H1 (cell line): ENCODE data around the gene VWA2. TPM values are rescaled to one million over a fixed set of nuclear protein-coding genes. Genes with fewer than 3 reads are reported as not detected.

Experiments
- CTCF ChIA-PET: fragments of 300-600 bp; sonication (Branson Sonifier 250); formaldehyde crosslinking; loops from one replicate; lab custom pipeline; 2021; ENCODE audit not compliant: partially characterized antibody; lab: Charles Lee
- POLR2A ChIA-PET: fragments of 300-600 bp; sonication (Branson Sonifier 250); formaldehyde crosslinking; loops from one replicate; lab custom pipeline; 2021; ENCODE audit warnings: inconsistent platforms; ENCODE audit not compliant: partially characterized antibody; lab: Charles Lee
- DNase-seq, 2 experiments: peaks; one replicate each; pipeline versions ENCODE4 v3.0.0 to v3.0.0-alpha.2; 2010 to 2022; ENCODE audit warnings: low spot score in 2 of 2, low read depth in 1 of 2, mixed read lengths in 1 of 2
- FAIRE-seq: peaks from 2 replicates; lab custom pipeline; 2011; peaks lifted over from hg19 to GRCh38; lab: Jason Lieb, UNC
- H2AFZ ChIP-seq: 2 replicates; pipeline ENCODE4 v1.8.1; 2012; ENCODE audit warnings: low read length, inconsistent platforms
- H2AK5ac ChIP-seq: 2 replicates; pipeline ENCODE4 v1.6.1; 2013; ENCODE audit warnings: low read depth, low read length
- H2BK120ac ChIP-seq: replicated peaks from 2 replicates; pipeline ENCODE3; 2013; ENCODE audit warnings: low read depth, low read length, inconsistent platforms
- H2BK12ac ChIP-seq: 2 replicates; pipeline ENCODE4 v1.6.1; 2013; ENCODE audit warnings: low read depth, low read length
- H2BK15ac ChIP-seq: 2 replicates; pipeline ENCODE4 v1.6.1; 2013; ENCODE audit warnings: low read length
- H2BK20ac ChIP-seq: 2 replicates; pipeline ENCODE4 v1.6.1; 2013; ENCODE audit warnings: low read length
- H2BK5ac ChIP-seq: 2 replicates; pipeline ENCODE4 v1.6.1; 2013; ENCODE audit warnings: low read depth, low read length
- H3K14ac ChIP-seq: 2 replicates; pipeline ENCODE4 v1.6.1; 2013; ENCODE audit warnings: inconsistent platforms; ENCODE audit not compliant: insufficient read length
- H3K18ac ChIP-seq: 2 replicates; pipeline ENCODE4 v1.6.1; 2013; ENCODE audit warnings: low read length; ENCODE audit errors: extremely low read depth
- H3K23ac ChIP-seq: 2 replicates; pipeline ENCODE4 v1.6.1; 2013; ENCODE audit warnings: inconsistent platforms; ENCODE audit not compliant: insufficient read length
- H3K23me2 ChIP-seq: 2 replicates; pipeline ENCODE4 v1.6.1; 2013; ENCODE audit warnings: low read depth, low read length
- H3K27ac ChIP-seq: 2 replicates; pipeline ENCODE4 v1.6.1; 2011; ENCODE audit warnings: low read depth, low read length, inconsistent platforms
- H3K27me3 ChIP-seq, 4 experiments: replicated peaks in 1 of 4; 1 replicate in 1 of 4; 2 replicates in 3 of 4; pipeline versions ENCODE4 v1.6.1 to v1.8.1; 2011 to 2013; ENCODE audit warnings: low read length in 3 of 4, mild to moderate bottlenecking in 3 of 4, inconsistent platforms in 2 of 4, mixed read lengths in 2 of 4, moderate library complexity in 1 of 4; ENCODE audit not compliant: control insufficient read depth in 3 of 4, insufficient read depth in 3 of 4; ENCODE audit errors: extremely low read depth in 1 of 4
- H3K36me3 ChIP-seq, 4 experiments: 2 replicates each; pipeline versions ENCODE4 v1.6.1 to v1.8.1; 2011 to 2013; ENCODE audit warnings: mild to moderate bottlenecking in 4 of 4, low read length in 3 of 4, moderate library complexity in 2 of 4, control low read depth in 1 of 4, inconsistent platforms in 1 of 4; ENCODE audit not compliant: insufficient read depth in 4 of 4, control insufficient read depth in 2 of 4
- H3K4ac ChIP-seq: replicated peaks from 2 replicates; pipeline ENCODE3; 2013; ENCODE audit warnings: low read length, low read depth, mixed read lengths, inconsistent platforms; ENCODE audit not compliant: insufficient read length
- H3K4me1 ChIP-seq, 4 experiments: replicated peaks in 1 of 4; 1 replicate in 1 of 4; 2 replicates in 3 of 4; pipeline versions ENCODE4 v1.6.1 to v1.8.1; 2011 to 2013; ENCODE audit warnings: low read length in 3 of 4, inconsistent platforms in 2 of 4, mixed read lengths in 1 of 4; ENCODE audit not compliant: insufficient read depth in 4 of 4, control insufficient read depth in 3 of 4
- H3K4me2 ChIP-seq, 2 experiments: 2 replicates each; pipeline versions ENCODE4 v1.6.1 to v1.8.1; 2011 to 2013; ENCODE audit warnings: low read depth in 2 of 2, low read length in 2 of 2, control low read depth in 1 of 2, inconsistent platforms in 1 of 2, mild to moderate bottlenecking in 1 of 2; ENCODE audit not compliant: insufficient read depth in 1 of 2
- H3K4me3 ChIP-seq, 4 experiments: fragments of 200-600, 300-600 bp in 1 of 4; sonication (generic), shearing (Covaris generic), sonication (Bioruptor Twin) in 1 of 4; 2 replicates each; pipeline versions ENCODE4 v1.5.1 to v1.8.1; 2011 to 2016; ENCODE audit warnings: low read length in 4 of 4, low read depth in 3 of 4, control low read depth in 2 of 4, inconsistent platforms in 2 of 4, mild to moderate bottlenecking in 2 of 4, mixed read lengths in 1 of 4, moderate library complexity in 1 of 4; ENCODE audit not compliant: insufficient read depth in 2 of 4; ENCODE audit errors: extremely low read depth in 1 of 4
- H3K56ac ChIP-seq: replicated peaks from 2 replicates; pipeline ENCODE3; 2013; ENCODE audit warnings: low read depth, mild to moderate bottlenecking, mixed read lengths, low read length, inconsistent platforms; ENCODE audit not compliant: insufficient read length
- H3K79me1 ChIP-seq: 2 replicates; pipeline ENCODE4 v1.6.1; 2013; ENCODE audit warnings: low read depth, low read length, control low read depth
- H3K79me2 ChIP-seq, 2 experiments: 2 replicates each; pipeline versions ENCODE4 v1.6.1 to v1.8.1; 2012 to 2013; ENCODE audit warnings: low read length in 2 of 2, mild to moderate bottlenecking in 2 of 2, inconsistent platforms in 1 of 2; ENCODE audit not compliant: insufficient read depth in 2 of 2, control insufficient read depth in 1 of 2
- H3K9ac ChIP-seq, 4 experiments: replicated peaks in 1 of 4; 1 replicate in 1 of 4; 2 replicates in 3 of 4; pipeline versions ENCODE4 v1.6.1 to v1.8.1; 2011 to 2013; ENCODE audit warnings: low read depth in 3 of 4, low read length in 3 of 4, control low read depth in 2 of 4, mild to moderate bottlenecking in 2 of 4, moderate library complexity in 2 of 4, inconsistent platforms in 1 of 4; ENCODE audit errors: extremely low read depth in 1 of 4
- H3K9me3 ChIP-seq, 2 experiments: 2 replicates each; pipeline versions ENCODE4 v1.6.1 to v1.8.1; 2012 to 2013; ENCODE audit warnings: mild to moderate bottlenecking in 2 of 2, moderate library complexity in 2 of 2, control low read depth in 1 of 2, inconsistent platforms in 1 of 2, low read depth in 1 of 2, low read length in 1 of 2, mixed read lengths in 1 of 2; ENCODE audit not compliant: insufficient read depth in 2 of 2
- H4K20me1 ChIP-seq, 2 experiments: replicated peaks in 1 of 2; 2 replicates each; pipeline versions ENCODE3 to v1.8.1; 2011 to 2013; ENCODE audit warnings: inconsistent platforms in 2 of 2, low read length in 2 of 2, mild to moderate bottlenecking in 1 of 2; ENCODE audit not compliant: insufficient read depth in 2 of 2, control insufficient read depth in 1 of 2
- H4K5ac ChIP-seq: 2 replicates; pipeline ENCODE4 v1.6.1; 2013; ENCODE audit warnings: low read length, low read depth, mixed read lengths, inconsistent platforms; ENCODE audit not compliant: insufficient read length
- H4K8ac ChIP-seq: 2 replicates; pipeline ENCODE4 v1.8.0; 2013; ENCODE audit warnings: mild to moderate bottlenecking, moderate library complexity, low read length, inconsistent platforms; ENCODE audit not compliant: insufficient read depth; ENCODE audit errors: extremely low read depth
- H4K91ac ChIP-seq: replicated peaks from 2 replicates; pipeline ENCODE3; 2013; ENCODE audit warnings: low read length, mixed read lengths, inconsistent platforms; ENCODE audit not compliant: insufficient read length
- ASH2L ChIP-seq: fragments of 200-600, 300-600 bp; sonication (generic); IDR thresholded peaks from one replicate; pipeline ENCODE4 v1.7.1; 2017; ENCODE audit warnings: low read length
- BCL11A ChIP-seq, 2 experiments: IDR thresholded peaks; one replicate each; pipeline ENCODE4 v1.6.1; 2011; ENCODE audit warnings: low read depth in 2 of 2, low read length in 2 of 2, mild to moderate bottlenecking in 2 of 2
- CBX8 ChIP-seq: fragments of 300-800, 300-1000 bp; sonication (generic); IDR thresholded peaks from 2 replicates; pipeline ENCODE4 v1.7.1; 2016; ENCODE audit warnings: low read depth, low read length, borderline replicate concordance
- CHD2 ChIP-seq: IDR thresholded peaks from 2 replicates; pipeline ENCODE4 v1.6.1; 2012; ENCODE audit warnings: low read length, improper control_type of control experiment
- CTBP2 ChIP-seq: IDR thresholded peaks from 2 replicates; pipeline ENCODE4 v1.7.0; 2011; ENCODE audit warnings: borderline replicate concordance, mild to moderate bottlenecking, moderate library complexity, mixed read lengths, low read length; ENCODE audit not compliant: insufficient read depth, insufficient read length
- KDM1A ChIP-seq: fragments of 200-600, 300-600 bp; sonication (generic); IDR thresholded peaks from 2 replicates; pipeline ENCODE4 v1.7.1; 2016; ENCODE audit warnings: mild to moderate bottlenecking, low read length, borderline replicate concordance
- KDM4A ChIP-seq: IDR thresholded peaks from one replicate; pipeline ENCODE4 v1.7.1; 2012; ENCODE audit warnings: low read depth, mild to moderate bottlenecking, moderate library complexity, low read length, inconsistent platforms; ENCODE audit not compliant: severe bottlenecking
- MAFK ChIP-seq: IDR thresholded peaks from 2 replicates; pipeline ENCODE4 v1.6.1; 2012; ENCODE audit warnings: low read depth, mild to moderate bottlenecking, improper control_type of control experiment, low read length
- SIX5 ChIP-seq: IDR thresholded peaks from 2 replicates; pipeline ENCODE4 v1.6.1; 2011; ENCODE audit warnings: mild to moderate bottlenecking, low read depth, low read length
- SP4 ChIP-seq: IDR thresholded peaks from 2 replicates; pipeline ENCODE4 v1.6.1; 2012; ENCODE audit warnings: low read length, inconsistent platforms
- YY1 ChIP-seq: IDR thresholded peaks from 2 replicates; pipeline ENCODE4 v1.6.1; 2011; ENCODE audit warnings: low read depth, mild to moderate bottlenecking, low read length
- WGBS, 2 experiments: shearing (Covaris generic) in 1 of 2; methylation state at CpG; one replicate each; pipeline versions ENCODE4 v1.1.6 to v1.1.7; 2013 to 2015; ENCODE audit warnings: low lambda C conversion rate in 2 of 2, mixed read lengths in 2 of 2, inconsistent platforms in 1 of 2, low coverage in 1 of 2, missing lambda C conversion rate in 1 of 2; ENCODE audit not compliant: insufficient replicate concordance in 2 of 2, insufficient coverage in 1 of 2, insufficient read length in 1 of 2; ENCODE audit errors: extremely low coverage in 1 of 2, missing lambda C conversion rate in 1 of 2; 5-methylcytosine and 5-hydroxymethylcytosine counted together
- polyA plus RNA-seq, 7 experiments: library from polyadenylated mRNA; depleted of rRNA in 3 of 7; stranded (reverse) in 5 of 7; unstranded in 2 of 7; fragments of >200 nt in 5 of 7; fragments of 200-250 nt in 2 of 7; gene quantifications; 1 replicate in 5 of 7; 2 replicates in 1 of 7; 4 replicates in 1 of 7; pipeline versions ENCODE4 v1.2.1 to v1.2.3, GENCODE V29; 2011 to 2013; ENCODE audit warnings: missing spikeins in 2 of 7, mixed read lengths in 2 of 7
- total RNA-seq: library from RNA; stranded (reverse); fragmentation: NEBNext Ultra II Directional; extraction: Animal tissue kit (Norgen Biotek cat#: 25700); gene quantifications from 2 replicates; pipeline ENCODE4 v1.2.1, GENCODE V29; 2021
- TF ChIP-seq, protein P1 (sequence below), 3 experiments: IDR thresholded peaks; 1 replicate in 2 of 3; 2 replicates in 1 of 3; pipeline versions ENCODE4 v1.5.1 to v1.6.1; 2011; ENCODE audit warnings: low read length in 3 of 3, mild to moderate bottlenecking in 3 of 3, inconsistent platforms in 2 of 3, low read depth in 1 of 3, moderate library complexity in 1 of 3; ENCODE audit not compliant: insufficient read depth in 1 of 3; ENCODE audit errors: control extremely low read depth in 1 of 3

The VWA2 gene
- total and polyA plus RNA-seq, 2 of the 8 experiments (the other 6 are each of a cell fraction or from before 2014, with no cell fraction given): 2.8 to 2.9 TPM

DNA sequence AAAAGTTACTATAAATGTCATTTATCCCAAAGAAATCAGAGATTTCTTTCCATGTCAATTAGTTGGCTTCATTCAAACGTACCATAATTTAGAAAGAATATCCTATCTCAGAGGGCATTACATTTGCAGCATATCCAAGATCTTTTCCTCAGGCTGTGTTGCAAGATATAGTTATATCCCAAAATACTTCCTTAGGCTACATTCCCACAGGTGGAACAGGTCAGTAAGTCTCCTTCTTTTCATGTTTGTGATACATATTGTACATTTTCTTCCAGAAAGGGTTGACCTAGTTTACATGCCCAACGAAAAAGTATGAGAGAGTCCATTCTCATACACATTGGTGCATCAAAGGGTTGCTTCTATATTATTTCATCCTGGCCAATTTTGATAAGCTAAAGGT lies 26.9 kb upstream of the VWA2 start:
- WGBS, 2 experiments: 97% methylated on average over 2 of the region's 2 CpGs; no CpG with 5 or more reads in 1 of the 2 experiments
- Histone ChIP-seq H3K4ac (no peak overlapping the region), H3K79me1 (no peaks in the 10 kb centered on the region), H3K9me3 (no peaks in the 10 kb centered on the region), H2BK15ac (no peak overlapping the region), H2BK5ac (no peak overlapping the region), H2BK120ac (no peak overlapping the region), H4K5ac (no peak overlapping the region), H2BK20ac (no peak overlapping the region), H4K8ac (no peak overlapping the region), H3K4me2 (no peak overlapping the region), H3K9ac (no peak overlapping the region), H3K23ac (no peak overlapping the region), H4K91ac (no peak overlapping the region), H3K4me1 (peaks cover 0 to 3% (median 1%) of the 10 kb centered on the region in 4 experiments; a peak in 2 of 7 replicates), H3K18ac (no peak overlapping the region), H3K27me3 (no peaks in the 10 kb centered on the region), H3K56ac (no peak overlapping the region), H3K4me3 (no peak overlapping the region), H3K14ac (no peak overlapping the region), H3K23me2 (no peaks in the 10 kb centered on the region), H3K79me2 (no peaks in the 10 kb centered on the region), H2AK5ac (no peak overlapping the region), H3K27ac (no peak overlapping the region), H3K36me3 (no peaks in the 10 kb centered on the region), H2BK12ac (no peak overlapping the region), H4K20me1 (no peaks in the 10 kb centered on the region), H2AFZ (no peak overlapping the region)
- no peak for DNase-seq
- ChIA-PET CTCF (interaction anchor here (0.5 to 1.1 kb wide), 3 partner anchors 16 to 176 kb away, joined by 3 to 4 read pairs (median 3); no protein-coding TSS in a partner anchor), POLR2A (interaction anchor here (1.6 kb wide), 1 partner anchor 10 kb away, joined by 4 read pairs; no protein-coding TSS in a partner anchor)
- no peak for FAIRE-seq
- no peak for TF ChIP-seq SIX5
- no peak for TF ChIP-seq KDM4A
- no peak for TF ChIP-seq CHD2
- TF ChIP-seq, protein P1, sequence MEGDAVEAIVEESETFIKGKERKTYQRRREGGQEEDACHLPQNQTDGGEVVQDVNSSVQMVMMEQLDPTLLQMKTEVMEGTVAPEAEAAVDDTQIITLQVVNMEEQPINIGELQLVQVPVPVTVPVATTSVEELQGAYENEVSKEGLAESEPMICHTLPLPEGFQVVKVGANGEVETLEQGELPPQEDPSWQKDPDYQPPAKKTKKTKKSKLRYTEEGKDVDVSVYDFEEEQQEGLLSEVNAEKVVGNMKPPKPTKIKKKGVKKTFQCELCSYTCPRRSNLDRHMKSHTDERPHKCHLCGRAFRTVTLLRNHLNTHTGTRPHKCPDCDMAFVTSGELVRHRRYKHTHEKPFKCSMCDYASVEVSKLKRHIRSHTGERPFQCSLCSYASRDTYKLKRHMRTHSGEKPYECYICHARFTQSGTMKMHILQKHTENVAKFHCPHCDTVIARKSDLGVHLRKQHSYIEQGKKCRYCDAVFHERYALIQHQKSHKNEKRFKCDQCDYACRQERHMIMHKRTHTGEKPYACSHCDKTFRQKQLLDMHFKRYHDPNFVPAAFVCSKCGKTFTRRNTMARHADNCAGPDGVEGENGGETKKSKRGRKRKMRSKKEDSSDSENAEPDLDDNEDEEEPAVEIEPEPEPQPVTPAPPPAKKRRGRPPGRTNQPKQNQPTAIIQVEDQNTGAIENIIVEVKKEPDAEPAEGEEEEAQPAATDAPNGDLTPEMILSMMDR (IDR thresholded peaks at IDR 0.05; ENCODE audit: control extremely low read depth in 1 of 3, insufficient read depth in 1 of 3, low read depth in 1 of 3, low read length in 3 of 3): no peak
- no peak for TF ChIP-seq ASH2L
- TF ChIP-seq YY1: no peak
- TF ChIP-seq CBX8: no peak
- TF ChIP-seq CTBP2: no peak
- TF ChIP-seq KDM1A: no peak
- no peak for TF ChIP-seq BCL11A (IDR thresholded peaks at IDR 0.05; ENCODE audit: low read depth in 2 of 2, low read length in 2 of 2)
- TF ChIP-seq SP4: no peak
- TF ChIP-seq MAFK: no peak
